Thymus (tissue), 11 donors: ENCODE measurements around the gene KATNB1. TPM values are rescaled to one million over a fixed set of nuclear protein-coding genes. Genes with fewer than 3 reads are reported as not detected.
A peak's percentile ranks its signal among the peaks of the same experiment; 100 is the strongest.
"Not testable (repeated sequence)": the region's sequence is repeated elsewhere in the genome, so short reads cannot be mapped to it uniquely, and the experiment has no call there.

Source experiments
- DNase-seq, 9 donors: peaks; one replicate each; pipeline ENCODE4 v3.0.0-alpha.2; 2013; ENCODE audit warnings: low spot score in 9 of 9, low read depth in 6 of 9, missing footprints in 1 of 9
- H3K27ac ChIP-seq, 2 donors: one replicate each; pipeline ENCODE4 v1.5.1; 2013; ENCODE audit warnings: control low read depth in 1 of 2, low read depth in 1 of 2, low read length in 1 of 2, mild to moderate bottlenecking in 1 of 2, moderate library complexity in 1 of 2
- H3K27me3 ChIP-seq, 2 donors: one replicate each; pipeline ENCODE4 v1.5.1; 2013; ENCODE audit warnings: low read length in 1 of 2; ENCODE audit not compliant: control insufficient read depth in 2 of 2, insufficient read depth in 1 of 2
- H3K36me3 ChIP-seq, 2 donors: one replicate each; pipeline ENCODE4 v1.5.1; 2013; ENCODE audit warnings: low read length in 1 of 2, mild to moderate bottlenecking in 1 of 2, moderate library complexity in 1 of 2; ENCODE audit not compliant: control insufficient read depth in 2 of 2, insufficient read depth in 2 of 2
- H3K4me1 ChIP-seq, 2 donors: one replicate each; pipeline ENCODE4 v1.5.1; 2013; ENCODE audit warnings: low read length in 2 of 2; ENCODE audit not compliant: control insufficient read depth in 2 of 2, insufficient read depth in 2 of 2
- H3K4me3 ChIP-seq, 2 donors: one replicate each; pipeline ENCODE4 v1.5.1; 2013; ENCODE audit warnings: low read length in 2 of 2, control low read depth in 1 of 2, mild to moderate bottlenecking in 1 of 2
- H3K9me3 ChIP-seq, 2 donors: one replicate each; pipeline ENCODE4 v1.5.1; 2013; ENCODE audit warnings: low read length in 1 of 2, mild to moderate bottlenecking in 1 of 2; ENCODE audit not compliant: control insufficient read depth in 2 of 2, insufficient read depth in 1 of 2
- WGBS: extraction: QIAGEN DNeasy Blood & Tissue Kit; methylation state at CpG from one replicate; pipeline ENCODE4 v1.1.7; 2013; 5-methylcytosine and 5-hydroxymethylcytosine counted together
- polyA plus RNA-seq: library from polyadenylated mRNA; stranded (reverse); fragments of 200-250 nt; gene quantifications from one replicate; pipeline ENCODE4 v1.2.3, GENCODE V29; 2013
- total RNA-seq: library from RNA; stranded (reverse); fragments of 120-200 nt; gene quantifications from one replicate; pipeline ENCODE4 v1.2.4, GENCODE V29; 2013
- donor health status: healthy.

The KATNB1 gene
- total and polyA plus RNA-seq, 2 donors = 13.3 to 15.1 TPM

DNA sequence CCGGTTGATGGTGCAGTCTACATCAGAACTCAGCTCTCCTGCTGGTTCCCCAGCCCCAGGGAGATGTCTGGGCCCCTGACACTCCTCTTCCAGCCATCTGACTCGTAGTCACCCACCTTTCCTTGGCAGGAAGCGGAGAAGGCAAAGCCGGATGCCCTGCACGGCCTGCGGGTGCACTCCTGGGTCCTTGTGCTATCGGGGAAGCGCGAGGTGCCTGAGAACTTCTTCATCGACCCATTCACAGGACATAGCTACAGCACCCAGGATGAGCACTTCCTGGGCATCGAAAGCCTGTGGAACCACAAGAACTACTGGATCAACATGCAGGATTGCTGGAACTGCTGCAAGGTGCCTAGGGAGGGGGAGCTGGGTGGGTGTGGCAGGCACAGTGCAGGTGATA, 28.2 kb upstream of the KATNB1 start:
- no peaks in the 10 kb centered on the region for H3K9me3 ChIP-seq
- DNase-seq = no peak
- no peak overlapping the region for H3K27ac ChIP-seq
- H3K27me3 ChIP-seq = no peaks in the 10 kb centered on the region
- no peaks in the 10 kb centered on the region for H3K4me1 ChIP-seq
- 91% methylated on average over 11 of the region's 11 CpGs for WGBS
- H3K4me3 ChIP-seq = no peak overlapping the region
- no peaks in the 10 kb centered on the region for H3K36me3 ChIP-seq

DNA sequence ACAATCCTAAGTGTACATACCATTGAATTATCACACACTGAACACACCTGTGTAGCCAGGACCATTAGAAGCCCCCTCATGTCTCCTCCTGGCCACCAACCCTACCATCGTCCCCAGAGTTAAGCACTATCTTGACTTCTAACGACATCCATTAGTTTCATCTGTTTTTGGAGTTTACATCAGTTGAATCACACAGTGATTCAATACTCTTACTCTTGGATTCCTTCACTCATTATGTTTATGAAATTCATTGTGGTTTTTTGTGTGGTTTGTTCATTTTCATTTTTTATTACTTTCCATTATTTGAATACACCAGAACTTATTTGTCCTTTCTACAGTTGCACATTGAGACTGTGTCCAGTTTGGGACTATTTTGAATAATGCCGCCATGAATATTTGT, 27.4 kb upstream of the KATNB1 start:
- no peak for DNase-seq
- no peaks in the 10 kb centered on the region for H3K36me3 ChIP-seq
- no peaks in the 10 kb centered on the region for H3K27me3 ChIP-seq
- no peaks in the 10 kb centered on the region for H3K4me1 ChIP-seq
- no peak overlapping the region for H3K4me3 ChIP-seq
- 98% methylated on average over 3 of the region's 3 CpGs for WGBS
- no peak overlapping the region for H3K27ac ChIP-seq
- H3K9me3 ChIP-seq = no peaks in the 10 kb centered on the region

DNA sequence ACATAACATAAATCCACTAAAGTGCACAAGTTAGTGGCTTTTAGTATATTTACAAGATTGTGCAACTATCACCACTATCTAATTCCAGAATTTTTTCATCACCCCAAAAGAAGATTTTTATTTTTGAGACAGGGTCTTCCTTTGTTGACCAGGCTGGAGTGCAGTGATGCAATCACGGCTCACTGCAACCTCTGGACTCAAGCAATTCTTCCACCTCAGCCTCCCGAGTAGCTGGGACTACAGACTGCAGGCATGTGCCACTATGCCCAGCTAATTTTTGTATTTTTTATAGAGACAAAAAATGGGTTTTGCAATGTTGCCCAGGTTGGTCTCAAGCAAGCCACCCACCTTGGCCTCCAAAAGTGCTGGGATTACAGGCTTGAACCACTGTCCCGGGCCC, 25.9 kb upstream of the KATNB1 start:
- 97% methylated on average over 3 of the region's 3 CpGs for WGBS
- H3K9me3 ChIP-seq = no peaks in the 10 kb centered on the region
- no peak for DNase-seq

DNA sequence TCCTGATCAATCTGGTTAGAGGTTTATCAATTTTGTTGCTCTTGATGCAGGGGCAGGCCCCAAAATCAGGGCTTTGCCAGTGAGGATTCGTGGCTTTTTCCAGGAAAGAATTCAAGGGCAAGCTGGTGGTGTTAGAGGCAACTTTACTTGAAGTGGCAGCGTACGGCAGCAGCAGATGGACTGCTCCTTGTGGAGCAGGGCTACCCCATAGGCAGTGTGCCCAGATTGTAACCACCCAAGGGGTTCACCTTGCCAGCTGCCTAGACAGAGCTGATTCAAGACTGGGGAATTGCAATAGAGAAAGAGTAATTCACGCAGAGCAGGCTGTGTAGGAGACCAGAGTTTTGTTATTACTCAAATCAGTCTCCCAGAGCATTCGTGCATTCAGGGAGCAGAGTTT, 24.2 kb upstream of the KATNB1 start:
- Histone ChIP-seq H3K27me3 (no peaks in the 10 kb centered on the region), H3K4me1 (no peaks in the 10 kb centered on the region), H3K36me3 (no peaks in the 10 kb centered on the region), H3K9me3 (no peaks in the 10 kb centered on the region), H3K4me3 (no peak overlapping the region), H3K27ac (no peak overlapping the region)
- 95% methylated on average over 5 of the region's 5 CpGs for WGBS
- no peak for DNase-seq

More for the DNA sequence above, 25.9 kb upstream of the KATNB1 start:
- Histone ChIP-seq H3K36me3 (no peaks in the 10 kb centered on the region), H3K4me3 (no peak overlapping the region), H3K27me3 (no peaks in the 10 kb centered on the region), H3K4me1 (no peaks in the 10 kb centered on the region), H3K27ac (no peak overlapping the region)

DNA sequence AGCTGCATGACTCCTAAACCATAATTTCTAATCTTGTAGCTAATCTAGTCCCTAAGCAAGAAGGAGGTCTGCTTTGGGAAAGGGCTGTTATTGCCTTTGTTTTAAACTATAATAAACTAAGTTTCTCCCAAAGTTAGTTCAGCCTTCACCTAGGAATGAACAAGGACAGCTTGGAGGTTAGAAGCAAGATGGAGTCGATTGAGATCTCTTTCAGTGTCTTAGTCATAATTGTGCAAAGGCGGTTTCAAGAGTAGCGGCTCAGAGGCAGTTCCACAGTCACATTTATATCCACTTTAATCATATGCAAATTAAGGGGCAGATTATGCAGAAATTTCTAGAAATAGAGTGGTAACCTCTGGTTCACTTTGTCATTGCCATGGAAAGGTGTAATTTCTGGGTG, 23.6 kb upstream of the KATNB1 start:
- Histone ChIP-seq H3K27me3 (no peaks in the 10 kb centered on the region), H3K36me3 (no peaks in the 10 kb centered on the region), H3K9me3 (no peaks in the 10 kb centered on the region), H3K27ac (no peak overlapping the region), H3K4me3 (no peak overlapping the region), H3K4me1 (no peaks in the 10 kb centered on the region)
- 98% methylated on average over 3 of the region's 3 CpGs for WGBS
- DNase-seq = no peak

DNA sequence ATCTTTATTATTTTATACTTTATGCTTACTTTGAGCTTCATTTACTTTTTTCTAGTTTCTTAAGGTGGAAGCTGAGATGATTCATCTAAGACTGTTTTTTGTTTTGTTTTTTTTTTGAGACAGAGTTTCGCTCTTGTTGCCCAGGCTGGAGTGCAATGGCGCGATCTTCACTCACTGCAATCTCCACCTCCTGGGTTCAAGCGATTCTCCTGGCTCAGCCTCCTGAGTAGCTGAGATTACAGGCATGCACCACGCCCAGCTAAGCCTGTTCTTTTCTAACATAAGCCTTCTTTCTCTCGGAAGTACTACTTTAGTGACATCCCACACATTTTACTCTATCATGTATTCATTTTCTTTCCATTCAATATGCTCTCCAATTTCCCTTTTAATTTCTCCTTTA, 23.0 kb upstream of the KATNB1 start:
- not testable (repeated sequence) for H3K4me3 ChIP-seq, H3K27me3 ChIP-seq, H3K27ac ChIP-seq, DNase-seq, H3K9me3 ChIP-seq, H3K36me3 ChIP-seq, H3K4me1 ChIP-seq
- WGBS = 97% methylated on average over 6 of the region's 6 CpGs

DNA sequence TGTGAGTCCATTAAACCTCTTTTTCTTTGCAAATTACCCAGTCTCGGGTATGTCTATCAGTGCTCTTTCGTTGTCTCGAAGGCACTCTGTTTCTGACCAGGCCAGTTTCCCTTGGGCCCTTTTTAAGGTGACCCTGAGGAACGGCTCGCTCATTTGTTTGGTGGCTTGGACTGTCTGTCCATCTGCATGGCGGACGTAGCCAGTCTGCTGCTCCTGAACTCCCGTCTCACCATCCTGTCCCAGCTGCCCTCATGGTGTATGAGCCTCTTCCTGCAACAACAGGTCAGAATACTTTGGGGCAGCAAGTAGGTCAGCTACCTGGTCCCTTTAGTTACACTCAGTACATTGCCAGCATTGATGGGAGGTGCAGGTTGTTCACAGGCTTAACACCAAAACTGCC, 22.0 kb upstream of the KATNB1 start:
- H3K9me3 ChIP-seq = no peaks in the 10 kb centered on the region
- no peaks in the 10 kb centered on the region for H3K4me1 ChIP-seq
- 97% methylated on average over 8 of the region's 8 CpGs for WGBS
- H3K27ac ChIP-seq = no peak overlapping the region
- no peaks in the 10 kb centered on the region for H3K36me3 ChIP-seq
- no peaks in the 10 kb centered on the region for H3K27me3 ChIP-seq
- DNase-seq = no peak
- no peak overlapping the region for H3K4me3 ChIP-seq

DNA sequence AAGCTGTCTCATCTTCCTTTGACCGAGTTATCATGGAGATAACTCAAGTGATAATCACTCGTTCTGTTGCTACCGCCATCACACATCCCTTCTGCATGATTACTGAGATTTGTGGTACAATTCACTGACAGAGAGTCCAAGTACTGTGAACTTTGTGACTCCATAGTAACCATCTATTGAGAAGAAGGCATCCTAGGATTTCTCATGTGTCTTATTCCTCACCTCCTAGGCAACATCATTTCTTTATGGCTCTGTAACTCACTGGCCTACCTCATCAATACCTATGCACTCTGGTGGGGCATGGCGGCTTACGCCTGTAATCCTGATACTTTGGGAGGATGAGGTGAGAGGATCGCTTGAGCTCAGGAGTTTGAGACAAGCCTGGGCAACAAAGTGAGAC, 21.5 kb upstream of the KATNB1 start:
- 97% methylated on average over 6 of the region's 6 CpGs for WGBS
- Histone ChIP-seq H3K27ac (no peak overlapping the region), H3K4me3 (no peak overlapping the region), H3K9me3 (no peaks in the 10 kb centered on the region), H3K4me1 (no peaks in the 10 kb centered on the region), H3K36me3 (no peaks in the 10 kb centered on the region), H3K27me3 (no peaks in the 10 kb centered on the region)
- no peak for DNase-seq

DNA sequence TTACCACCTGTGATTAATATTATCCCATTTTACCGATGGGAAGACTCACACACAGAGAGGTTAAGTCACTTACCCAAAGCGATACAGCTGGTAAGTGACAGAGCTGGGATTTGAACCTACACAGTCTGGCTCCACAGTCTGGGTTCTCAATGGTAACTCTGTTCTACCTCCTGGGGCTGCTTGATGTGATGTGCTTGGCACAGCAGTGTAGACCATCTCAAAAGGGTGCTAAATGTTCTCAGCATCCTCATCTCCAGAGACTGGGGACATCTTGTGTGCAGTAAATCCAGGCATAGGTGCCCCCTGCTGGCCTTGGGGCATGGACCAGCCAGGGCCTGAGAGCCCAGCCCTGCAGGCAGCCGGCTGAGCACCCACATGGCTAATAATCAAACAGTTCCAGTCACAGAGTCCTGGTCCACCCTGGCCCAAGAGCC, 15.4 kb upstream of the KATNB1 start:
- no peaks in the 10 kb centered on the region for H3K27me3 ChIP-seq
- peaks cover 0 to 3% of the 10 kb centered on the region in 2 donors for H3K9me3 ChIP-seq
- WGBS = 76% methylated on average over 3 of the region's 3 CpGs
- peak in 5 of 9 donors; percentile 26 to 62 (median 34) for DNase-seq
- no peak overlapping the region for H3K4me3 ChIP-seq
- no peaks in the 10 kb centered on the region for H3K36me3 ChIP-seq
- no peak overlapping the region for H3K27ac ChIP-seq
- H3K4me1 ChIP-seq = no peaks in the 10 kb centered on the region
